Left colon (tissue), 2 donors: ENCODE measurements around the gene POMT2. TPM values are rescaled to one million over a fixed set of nuclear protein-coding genes. Genes with fewer than 3 reads are reported as not detected.
"Not testable (repeated sequence)": the region's sequence is repeated elsewhere in the genome, so short reads cannot be mapped to it uniquely, and the experiment has no call there.

Experiments used
- ATAC-seq: fragments of 200-7000 bp; cut with Tn5 transposase; one replicate; pipeline ENCODE4 v1.9.1; 2020; ENCODE audit warnings: mild to moderate bottlenecking, moderate library complexity
- DNase-seq, 2 donors: peaks; one replicate each; pipeline ENCODE4 v3.0.0-alpha.2; 2020
- intact Hi-C, 2 donors: fragments of 100-400 bp; cut with DNase I in 1 of 2; cut with micrococcal nuclease in 1 of 2; formaldehyde crosslinking; loops; one replicate each; pipeline versions ENCODE4 v1.11.2 to v1.14.0; 2022; cut with DNase I, micrococcal nuclease
- long read RNA-seq: library from polyadenylated mRNA; unstranded; transcript quantifications from one replicate; pipeline ENCODE4 v2.0.0, GENCODE V29; 2021
- total RNA-seq, 2 donors: library from RNA; stranded (reverse); fragmentation: NEBNext Ultra II Directional; extraction: Animal tissue kit (Norgen Biotek cat#: 25700); gene quantifications; one replicate each; pipeline ENCODE4 v1.2.1, GENCODE V29; 2021
- donor health status: DM: no; HTN: no; CAD: no.
- donor health status: DM: yes; HTN: yes; CAD: no.

The POMT2 gene
- 10 to 100 TPM; 15.9 to 24.0 TPM for total RNA-seq
- long read RNA-seq, partial matches to known transcripts = 1 of 6 reads
- long read RNA-seq, other reads (novel, unspliced or antisense) = 5 of 6 reads

GRCh38 chr14:77320238-77320935 is at the start of gene POMT2:
POMT2 (minus strand) TSS chr14:77320883; CDS start chr14:77320681, 202 bp downstream.
- peak; percentile 74 for ATAC-seq
- intact Hi-C loops = no loop called here
- peak; percentile 93 to 95 for DNase-seq

- intact Hi-C loops = no loop called here
- DNase-seq (no peak), ATAC-seq (no peak)
Observed at GRCh38 chr14:77369285-77369684, 48.6 kb upstream of the POMT2 start.

- no peak for ATAC-seq
- intact Hi-C loops = no loop called here
Observed at GRCh38 chr14:77364146-77364545, 43.5 kb upstream of the POMT2 start.

GRCh38 chr14:77359626-77360025 is 38.9 kb upstream of the POMT2 start:
- ATAC-seq (no peak), DNase-seq (no peak)
- intact Hi-C loops = no loop called here

More at GRCh38 chr14:77364146-77364545, 43.5 kb upstream of the POMT2 start:
- no peak for DNase-seq

- intact Hi-C loops = no loop called here
- ATAC-seq (no peak), DNase-seq (no peak)
Observed at GRCh38 chr14:77356899-77357298, 36.2 kb upstream of the POMT2 start.

GRCh38 chr14:77355811-77356210 is 35.1 kb upstream of the POMT2 start:
- ATAC-seq = no peak
- no peak for DNase-seq
- intact Hi-C loops = no loop called here

- intact Hi-C loops = no loop called here
- ATAC-seq = no peak
- DNase-seq = no peak
Observed at GRCh38 chr14:77353469-77354141, 32.9 kb upstream of the POMT2 start.

GRCh38 chr14:77347751-77348150 is 27.1 kb upstream of the POMT2 start:
- DNase-seq (no peak), ATAC-seq (no peak)
- intact Hi-C loops = no loop called here

GRCh38 chr14:77346495-77346894 is 25.8 kb upstream of the POMT2 start:
- intact Hi-C loops = no loop called here
- DNase-seq (no peak), ATAC-seq (no peak)

GRCh38 chr14:77344377-77344996 is 23.8 kb upstream of the POMT2 start:
- intact Hi-C loops = no loop called here
- ATAC-seq (no peak), DNase-seq (no peak)

GRCh38 chr14:77343662-77344061 is 23.0 kb upstream of the POMT2 start:
- ATAC-seq (no peak), DNase-seq (no peak)
- intact Hi-C loops = no loop called here

GRCh38 chr14:77342726-77343397 is 22.2 kb upstream of the POMT2 start:
- intact Hi-C loops = no loop called here
- ATAC-seq (no peak), DNase-seq (no peak)

GRCh38 chr14:77340389-77340788 is 19.7 kb upstream of the POMT2 start:
- no peak for DNase-seq
- no peak for ATAC-seq
- intact Hi-C loops = no loop called here

- no peak for ATAC-seq
- DNase-seq = no peak
- intact Hi-C loops = no loop called here
Observed at GRCh38 chr14:77339407-77339806, 18.7 kb upstream of the POMT2 start.

GRCh38 chr14:77338302-77338701 is 17.6 kb upstream of the POMT2 start:
- no peak for ATAC-seq
- DNase-seq = no peak
- intact Hi-C loops = no loop called here

- DNase-seq (no peak), ATAC-seq (no peak)
- intact Hi-C loops = no loop called here
Observed at GRCh38 chr14:77337880-77338279, 17.2 kb upstream of the POMT2 start.

- DNase-seq, intact Hi-C loops, ATAC-seq: not testable (repeated sequence)
Observed at GRCh38 chr14:77337255-77337654, 16.6 kb upstream of the POMT2 start.

- ATAC-seq (no peak), DNase-seq (no peak)
- intact Hi-C loops = no loop called here
Observed at GRCh38 chr14:77335576-77335975, 14.9 kb upstream of the POMT2 start.

GRCh38 chr14:77329872-77330271 is 9.2 kb upstream of the POMT2 start:
- no peak for ATAC-seq

More at GRCh38 chr14:77329872-77330271, 9.2 kb upstream of the POMT2 start:
- no peak for DNase-seq
- intact Hi-C loops = no loop called here
